Measurements from ENCODE around the gene PHKA1. TPM values are rescaled to one million over a fixed set of nuclear protein-coding genes. Genes with fewer than 3 reads are reported as not detected.
"Not testable (repeated sequence)": the region's sequence is repeated elsewhere in the genome, so short reads cannot be mapped to it uniquely, and the experiment has no call there.

PHKA1 gene
- total RNA-seq, 1 experiment from 2014 or later: 7.9 TPM

GRCh38 chrX:72666451-72666850, 47.7 kb downstream of the PHKA1 start:
- DNase-seq (ENCODE audit: low spot score): no peak

GRCh38 chrX:72663737-72664136, 50.4 kb downstream of the PHKA1 start:
- DNase-seq (ENCODE audit: low spot score): no peak

GRCh38 chrX:72662020-72662747, 51.9 kb downstream of the PHKA1 start:
- DNase-seq (ENCODE audit: low spot score): no peak

GRCh38 chrX:72659723-72660122, 54.4 kb downstream of the PHKA1 start:
- no peak for DNase-seq (ENCODE audit: low spot score)

GRCh38 chrX:72652082-72652481, 62.0 kb downstream of the PHKA1 start:
- no peak for DNase-seq (ENCODE audit: low spot score)

- DNase-seq (ENCODE audit: low spot score): no peak
Measured at GRCh38 chrX:72644946-72645345, 69.2 kb downstream of the PHKA1 start.

GRCh38 chrX:72641611-72642010, 72.5 kb downstream of the PHKA1 start:
- DNase-seq (ENCODE audit: low spot score): no peak

GRCh38 chrX:72635930-72636329, 78.2 kb downstream of the PHKA1 start:
- no peak for DNase-seq (ENCODE audit: low spot score)

GRCh38 chrX:72634331-72634730, 79.8 kb downstream of the PHKA1 start:
- no peak for DNase-seq (ENCODE audit: low spot score)

GRCh38 chrX:72630185-72630584, 83.9 kb downstream of the PHKA1 start:
- no peak for DNase-seq (ENCODE audit: low spot score)

- DNase-seq (ENCODE audit: low spot score): no peak
Measured at GRCh38 chrX:72624194-72624593, 89.9 kb downstream of the PHKA1 start.

GRCh38 chrX:72621625-72622485, 92.3 kb downstream of the PHKA1 start:
- peak; percentile 42 for DNase-seq (ENCODE audit: low spot score)

GRCh38 chrX:72621163-72621562, 92.9 kb downstream of the PHKA1 start:
- DNase-seq (ENCODE audit: low spot score): peak; percentile 4

GRCh38 chrX:72620550-72621145, 93.5 kb downstream of the PHKA1 start:
- peak; percentile 83 for DNase-seq (ENCODE audit: low spot score)

GRCh38 chrX:72609313-72609712, 104.8 kb downstream of the PHKA1 start:
- no peak for DNase-seq (ENCODE audit: low spot score)

GRCh38 chrX:72604705-72605104, 109.4 kb downstream of the PHKA1 start:
- DNase-seq (ENCODE audit: low spot score): no peak

- no peak for DNase-seq (ENCODE audit: low spot score)
Measured at GRCh38 chrX:72604112-72604511, 110.0 kb downstream of the PHKA1 start.

GRCh38 chrX:72591038-72591437, 123.1 kb downstream of the PHKA1 start:
- DNase-seq (ENCODE audit: low spot score): not testable (repeated sequence)

- no peak for DNase-seq (ENCODE audit: low spot score)
Measured at GRCh38 chrX:72584163-72584562, 129.9 kb downstream of the PHKA1 start.

- no peak for DNase-seq (ENCODE audit: low spot score)
Measured at GRCh38 chrX:72576141-72576894, 137.8 kb downstream of the PHKA1 start.

GRCh38 chrX:72573158-72573511, 141.0 kb downstream of the PHKA1 start:
- no peak for DNase-seq (ENCODE audit: low spot score)
